A549 (cell line): ENCODE data around the gene LMOD1. TPM values are rescaled to one million over a fixed set of nuclear protein-coding genes. Genes with fewer than 3 reads are reported as not detected.

ENCODE experiments used
- ATAC-seq, 2 experiments: fragments of 200-7000 bp in 1 of 2; fragments of >200 bp in 1 of 2; cut with Nextera tagmentation in 1 of 2; cut with Tn5 transposase in 1 of 2; 3 replicates each; pipeline versions ENCODE4 v1.8.0 to v1.9.1; 2018 to 2020; ENCODE audit warnings: mild to moderate bottlenecking in 1 of 2, moderate library complexity in 1 of 2
- CTCF ChIA-PET: fragments of 300-600 bp; sonication (Branson Sonifier 250); formaldehyde crosslinking; extraction: SDS; loops from one replicate; lab custom pipeline; 2021; ENCODE audit warnings: antibody characterized with exemption, inconsistent platforms; lab: Yijun Ruan, JAX
- POLR2A ChIA-PET: fragments of 350-600 bp; formaldehyde crosslinking; extraction: SDS; loops from one replicate; lab custom pipeline; 2021; ENCODE audit warnings: antibody characterized with exemption, inconsistent platforms; lab: Yijun Ruan, JAX
- DNase-seq, 2 experiments: peaks; one replicate each; pipeline versions ENCODE4 v3.0.0 to v3.0.0-alpha.2; 2011 to 2016; ENCODE audit warnings: low read depth in 1 of 2, low spot score in 1 of 2
- FAIRE-seq: peaks from 2 replicates; lab custom pipeline; 2011; peaks lifted over from hg19 to GRCh38; lab: Jason Lieb, UNC
- H3K27ac ChIP-seq, 2 experiments: fragments of >200 bp; sonication (Bioruptor Twin); formaldehyde crosslinking; 3 replicates each; pipeline ENCODE4 v1.5.1; 2016 to 2017
- H3K4me1 ChIP-seq: fragments of >200 bp; sonication (Bioruptor Twin); formaldehyde crosslinking; 3 replicates; pipeline ENCODE4 v1.6.1; 2016
- H3K4me2 ChIP-seq: fragments of >200 bp; sonication (Bioruptor Twin); formaldehyde crosslinking; 3 replicates; pipeline ENCODE4 v1.6.1; 2016
- H3K4me3 ChIP-seq: fragments of >200 bp; sonication (Bioruptor Twin); formaldehyde crosslinking; 3 replicates; pipeline ENCODE4 v1.5.1; 2016
- H3K9me3 ChIP-seq: fragments of >200 bp; sonication (Bioruptor Twin); formaldehyde crosslinking; 3 replicates; pipeline ENCODE4 v1.6.1; 2016
- BHLHE40 ChIP-seq: IDR thresholded peaks from 2 replicates; pipeline ENCODE4 v1.6.1; 2012; ENCODE audit warnings: low read depth, low read length, inconsistent platforms
- CBX2 ChIP-seq: fragments of 200-600 bp; sonication (generic); IDR thresholded peaks from 2 replicates; pipeline ENCODE4 v1.6.1; 2016; ENCODE audit warnings: low read depth, mild to moderate bottlenecking, borderline replicate concordance
- CEBPB ChIP-seq, 2 experiments: fragments of >200 bp in 1 of 2; sonication (Bioruptor Twin) in 1 of 2; formaldehyde crosslinking in 1 of 2; IDR thresholded peaks; 2 replicates each; pipeline ENCODE4 v1.6.1; 2012 to 2016
- EP300 ChIP-seq, 2 experiments: fragments of >200 bp; sonication (Bioruptor Twin); formaldehyde crosslinking; IDR thresholded peaks; 2 replicates in 1 of 2; 3 replicates in 1 of 2; pipeline ENCODE4 v1.6.1; 2016 to 2017
- FOSB ChIP-seq: fragments of 250-450 bp; sonication (Bioruptor Pico); IDR thresholded peaks from 2 replicates; pipeline ENCODE4 v1.5.0; 2020; ENCODE audit warnings: mild to moderate bottlenecking, moderate library complexity
- FOSL2 ChIP-seq, 2 experiments: fragments of 450-650 bp in 1 of 2; fragments of >200 bp in 1 of 2; sonication (Bioruptor Twin) in 1 of 2; formaldehyde crosslinking; IDR thresholded peaks; 2 replicates each; pipeline versions ENCODE4 v1.5.0 to v1.6.1; 2016 to 2020; ENCODE audit warnings: mild to moderate bottlenecking in 1 of 2, moderate library complexity in 1 of 2
- HDAC2 ChIP-seq: fragments of 200-600 bp; sonication (generic); IDR thresholded peaks from 2 replicates; pipeline ENCODE4 v1.6.1; 2016
- HES2 ChIP-seq: fragments of >200 bp; sonication (Bioruptor Twin); formaldehyde crosslinking; IDR thresholded peaks from 2 replicates; pipeline ENCODE4 v1.6.1; 2016
- HOXB13 ChIP-seq: fragments of 250-450 bp; sonication (Bioruptor Pico); IDR thresholded peaks from 2 replicates; pipeline ENCODE4 v1.5.0; 2020; ENCODE audit warnings: low read depth, mild to moderate bottlenecking, moderate library complexity
- HOXB5 ChIP-seq: fragments of 250-450 bp; sonication (Bioruptor Pico); IDR thresholded peaks from 2 replicates; pipeline ENCODE4 v1.5.0; 2020; ENCODE audit warnings: mild to moderate bottlenecking, moderate library complexity
- JUNB ChIP-seq: fragments of >200 bp; sonication (Bioruptor Twin); formaldehyde crosslinking; IDR thresholded peaks from 2 replicates; pipeline ENCODE4 v1.6.1; 2016
- KDM1A ChIP-seq: fragments of 200-600 bp; sonication (generic); IDR thresholded peaks from 2 replicates; pipeline ENCODE4 v1.6.1; 2016; ENCODE audit warnings: low read depth, mild to moderate bottlenecking
- KDM5A ChIP-seq: fragments of 200-600 bp; sonication (generic); IDR thresholded peaks from 2 replicates; pipeline ENCODE4 v1.6.1; 2016; ENCODE audit warnings: antibody characterized with exemption, mild to moderate bottlenecking
- MAFK ChIP-seq: fragments of 450-650 bp; IDR thresholded peaks from 2 replicates; pipeline ENCODE4 v1.6.1; 2014; ENCODE audit not compliant: partially characterized antibody
- NPAS2 ChIP-seq: fragments of 250-450 bp; sonication (Bioruptor Pico); IDR thresholded peaks from 2 replicates; pipeline ENCODE4 v1.8.0; 2022; ENCODE audit warnings: mild to moderate bottlenecking, moderate library complexity, borderline replicate concordance
- POLR2A ChIP-seq: IDR thresholded peaks from 2 replicates; pipeline ENCODE4 v1.6.1; 2012; ENCODE audit warnings: mild to moderate bottlenecking, low read length
- POLR2AphosphoS2 ChIP-seq: conservative IDR thresholded peaks from 2 replicates; pipeline ENCODE4 v1.6.1; 2012; ENCODE audit warnings: low read length, improper control_type of control experiment, inconsistent platforms
- RAD21 ChIP-seq, 2 experiments: fragments of >200 bp in 1 of 2; sonication (Bioruptor Twin) in 1 of 2; formaldehyde crosslinking in 1 of 2; IDR thresholded peaks in 1 of 2; conservative IDR thresholded peaks in 1 of 2; 2 replicates in 1 of 2; 3 replicates in 1 of 2; pipeline ENCODE4 v1.6.1; 2012 to 2018; ENCODE audit warnings: inconsistent platforms in 1 of 2
- RARB ChIP-seq: fragments of 250-450 bp; sonication (Bioruptor Pico); IDR thresholded peaks from 2 replicates; pipeline ENCODE4 v1.8.0; 2021; ENCODE audit warnings: mild to moderate bottlenecking, moderate library complexity
- RCOR1 ChIP-seq: fragments of 150-350 bp; IDR thresholded peaks from 2 replicates; pipeline ENCODE4 v1.6.1; 2014; ENCODE audit warnings: antibody characterized with exemption, low read length, low read depth
- REST ChIP-seq: fragments of 200-600 bp; sonication (generic); IDR thresholded peaks from 2 replicates; pipeline ENCODE4 v1.6.1; 2016; ENCODE audit warnings: antibody characterized with exemption, mild to moderate bottlenecking, moderate library complexity
- SREBF2 ChIP-seq: fragments of 450-650 bp; IDR thresholded peaks from 2 replicates; pipeline ENCODE4 v1.6.1; 2014; ENCODE audit warnings: mild to moderate bottlenecking, moderate library complexity
- TFCP2L1 ChIP-seq: fragments of 250-450 bp; sonication (Bioruptor Pico); IDR thresholded peaks from 2 replicates; pipeline ENCODE4 v1.5.0; 2021; ENCODE audit warnings: mild to moderate bottlenecking
- TP53 ChIP-seq: fragments of 250-450 bp; sonication (Bioruptor Pico); IDR thresholded peaks from 2 replicates; pipeline ENCODE4 v1.5.0; 2021; ENCODE audit warnings: mild to moderate bottlenecking, moderate library complexity
- USF2 ChIP-seq: fragments of 450-650 bp; IDR thresholded peaks from 2 replicates; pipeline ENCODE4 v1.6.1; 2014; ENCODE audit warnings: antibody characterized with exemption
- ZNF302 ChIP-seq: fragments of 250-450 bp; sonication (Bioruptor Pico); IDR thresholded peaks from 2 replicates; pipeline ENCODE4 v1.9.0; 2021; ENCODE audit warnings: inconsistent platforms, mild to moderate bottlenecking, moderate library complexity
- WGBS: methylation state at CpG from one replicate; pipeline ENCODE4 v1.1.6; 2017; ENCODE audit errors: missing lambda C conversion rate; 5-methylcytosine and 5-hydroxymethylcytosine counted together
- polyA plus RNA-seq, 4 experiments: library from polyadenylated mRNA; depleted of rRNA in 3 of 4; stranded (reverse); fragments of >200 nt; fragmentation: RNase III in 1 of 4; extraction: RNeasy Plus Mini Kit Qiagen cat#74134 plus additional on column Dnase treatment in 1 of 4; gene quantifications; 2 replicates in 3 of 4; 3 replicates in 1 of 4; pipeline ENCODE4 v1.2.3, GENCODE V29; 2011 to 2017

Gene LMOD1
- polyA plus RNA-seq, 2 of the 4 experiments (the other 2 are of a cell fraction): not detected

- ChIA-PET CTCF (interaction anchor here (1.0 to 16.1 kb wide), 8 partner anchors 11 to 252 kb away, joined by 3 to 245 read pairs (median 4); no protein-coding TSS in a partner anchor), POLR2A (interaction anchor here (1.2 kb wide), 1 partner anchor 72 kb away, joined by 3 read pairs; the partner anchor contains the start of gene TIMM17A)
- no peak overlapping the region for H3K4me3 ChIP-seq
- no peak for DNase-seq
- H3K9me3 ChIP-seq: no peaks in the 10 kb centered on the region
- ATAC-seq: no peak
- WGBS: 58% methylated on average over 7 of the region's 7 CpGs
- peak overlapping the region; percentile 43 to 55; a peak in 5 of 6 replicates for H3K27ac ChIP-seq
- FAIRE-seq: no peak
- peak overlapping the region; percentile 54 for H3K4me2 ChIP-seq
- no peak for TF ChIP-seq SREBF2
- TF ChIP-seq KDM1A: no peak
- no peak for TF ChIP-seq EP300 (IDR thresholded peaks at IDR 0.05)
- 0 out of 2 replicates have a peak, but pooled peaks have one; percentile 22 for TF ChIP-seq POLR2AphosphoS2
- TF ChIP-seq, all 56 proteins: peak for 1
- H3K4me1 ChIP-seq: peaks cover 47% of the 10 kb centered on the region
These were observed 62.6 kb downstream of the LMOD1 start for GRCh38 chr1:201883786-201884185.

- no peak for DNase-seq
- ATAC-seq: peak in 1 of 2 experiments; percentile 5; a peak in 3 of 6 replicates
- H3K4me3 ChIP-seq: no peak overlapping the region
- CTCF ChIA-PET: interaction anchor here (1.0 to 16.1 kb wide), 8 partner anchors 12 to 252 kb away, joined by 3 to 245 read pairs (median 4); no protein-coding TSS in a partner anchor
- H3K4me2 ChIP-seq: peak overlapping the region; percentile 54
- H3K9me3 ChIP-seq: no peaks in the 10 kb centered on the region
- H3K4me1 ChIP-seq: peaks cover 46% of the 10 kb centered on the region
- H3K27ac ChIP-seq: peak overlapping the region; percentile 43 to 55
- TF ChIP-seq FOSB (0 out of 2 replicates have a peak, but pooled peaks have one; percentile 22), NPAS2 (CRISPR knock-in tag) (no peak)
- WGBS: 78% methylated on average over 3 of the region's 3 CpGs
- POLR2A ChIA-PET: interaction anchor here (1.2 kb wide), 2 partner anchors 13 to 72 kb away, joined by 3 read pairs; partner anchors contain the start of gene TIMM17A
- peak; percentile 76 for FAIRE-seq
These were observed 63.1 kb downstream of the LMOD1 start for GRCh38 chr1:201883266-201883665.

GRCh38 chr1:201882665-201883132 lies 63.6 kb downstream of the LMOD1 start:
- ChIA-PET CTCF (interaction anchor here (0.7 to 16.1 kb wide), 6 partner anchors 12 to 235 kb away, joined by 3 to 245 read pairs (median 4); no protein-coding TSS in a partner anchor), POLR2A (interaction anchor here (1.2 kb wide), 1 partner anchor 13 kb away, joined by 3 read pairs; no protein-coding TSS in a partner anchor)
- no peak overlapping the region for H3K4me3 ChIP-seq
- H3K9me3 ChIP-seq: no peaks in the 10 kb centered on the region
- H3K4me2 ChIP-seq: peak overlapping the region; percentile 54
- WGBS: 86% methylated on average over 2 of the region's 2 CpGs
- H3K27ac ChIP-seq: peak overlapping the region; percentile 43 to 55; a peak in 5 of 6 replicates
- DNase-seq (peak in 1 of 2 experiments; percentile 44), FAIRE-seq (no peak), ATAC-seq (peak; percentile 35 to 50; a peak in 4 of 6 replicates)
- peaks cover 40% of the 10 kb centered on the region for H3K4me1 ChIP-seq
- TF ChIP-seq FOSB (no peak), MAFK (peak; percentile 36), CEBPB (IDR thresholded peaks at IDR 0.05) (no peak), NPAS2 (CRISPR knock-in tag) (no peak), ZNF302 (CRISPR knock-in tag) (no peak), EP300 (IDR thresholded peaks at IDR 0.05) (no peak), BHLHE40 (no peak), RARB (CRISPR knock-in tag) (0 out of 2 replicates have a peak, but pooled peaks have one; percentile 43), FOSL2 (IDR thresholded peaks at IDR 0.05) (no peak), FOSL2 (CRISPR knock-in tag; IDR thresholded peaks at IDR 0.05) (peak; percentile 46), POLR2A (no peak)

GRCh38 chr1:201881617-201882016 lies 64.7 kb downstream of the LMOD1 start:
- peaks cover 40% of the 10 kb centered on the region for H3K4me1 ChIP-seq
- POLR2A ChIA-PET: no interaction called here
- H3K4me3 ChIP-seq: no peak overlapping the region
- no peak overlapping the region for H3K4me2 ChIP-seq
- no peak overlapping the region for H3K27ac ChIP-seq
- DNase-seq (no peak), FAIRE-seq (no peak), ATAC-seq (no peak)
- 97% methylated on average over 1 of the region's 1 CpG for WGBS
- no peaks in the 10 kb centered on the region for H3K9me3 ChIP-seq
- CTCF ChIA-PET: interaction anchor here (0.6 to 16.1 kb wide), 3 partner anchors 13 to 199 kb away, joined by 3 to 245 read pairs (median 31); no protein-coding TSS in a partner anchor
- TF ChIP-seq HOXB13 (CRISPR knock-in tag) (no peak), CBX2 (no peak), RAD21 (conservative IDR thresholded peaks at IDR 0.05 in 1 of 2, IDR thresholded peaks at IDR 0.05 in 1 of 2) (no peak), SREBF2 (no peak), HES2 (no peak), TFCP2L1 (CRISPR knock-in tag) (no peak), REST (no peak), TP53 (no peak), CEBPB (IDR thresholded peaks at IDR 0.05) (no peak), HOXB5 (CRISPR knock-in tag) (no peak), FOSL2 (IDR thresholded peaks at IDR 0.05) (no peak), FOSL2 (CRISPR knock-in tag; IDR thresholded peaks at IDR 0.05) (no peak), USF2 (no peak), JUNB (no peak), HDAC2 (no peak), KDM5A (no peak), RCOR1 (no peak)
